HCT116 (cell line): ENCODE data around the gene HOXA2. TPM values are rescaled to one million over a fixed set of nuclear protein-coding genes. Genes with fewer than 3 reads are reported as not detected.

ENCODE experiments used
- ATAC-seq: fragments of 200-7000 bp; cut with Tn5 transposase; 2 replicates; pipeline ENCODE4 v1.9.1; 2020; ENCODE audit warnings: mild to moderate bottlenecking, moderate library complexity
- BruUV-seq: library from RNA; stranded (reverse); fragments of 400-500 nt; replicated peaks from 2 replicates; lab custom pipeline; 2021; lab: Mats Ljungman, UMichigan
- CTCF ChIA-PET: fragments of 300-600 bp; sonication (Branson Sonifier 250); formaldehyde crosslinking; loops from one replicate; lab custom pipeline; 2021; ENCODE audit warnings: antibody characterized with exemption; lab: Charles Lee
- POLR2A ChIA-PET: fragments of 300-600, 350-600 bp; sonication (Branson Sonifier 250); formaldehyde crosslinking; loops from one replicate; lab custom pipeline; 2021; ENCODE audit warnings: antibody characterized with exemption; lab: Charles Lee
- RAD21 ChIA-PET, 2 experiments: fragments of 300-600 bp; sonication (Branson Sonifier 250); formaldehyde crosslinking; loops; one replicate each; lab custom pipeline; 2023; ENCODE audit warnings: low total read pairs in 2 of 2; ENCODE audit not compliant: uncharacterized antibody in 2 of 2, unreplicated experiment in 2 of 2, low non-redundant PET in 1 of 2; lab: Charles Lee
- DNase-seq: peaks from one replicate; pipeline ENCODE4 v3.0.0-alpha.2; 2010; ENCODE audit warnings: low read depth, low spot score
- H2AFZ ChIP-seq: fragments of 200-600 bp; shearing (Covaris generic), sonication (generic); 2 replicates; pipeline ENCODE4 v1.6.1; 2017; ENCODE audit warnings: low read depth, mixed run types, mixed read lengths, antibody characterized with exemption, low read length; ENCODE audit not compliant: poor library complexity, severe bottlenecking
- H3K27ac ChIP-seq: 2 replicates; pipeline ENCODE4 v1.5.1; 2012; ENCODE audit warnings: low read depth, low read length
- H3K27me3 ChIP-seq: fragments of 200-600 bp; sonication (generic); 2 replicates; pipeline ENCODE4 v1.6.1; 2016; ENCODE audit warnings: mixed run types, low read length, mixed read lengths; ENCODE audit not compliant: insufficient read depth
- H3K36me3 ChIP-seq, 2 experiments: fragments of 200-500 bp in 1 of 2; fragments of 200-600 bp in 1 of 2; sonication (Bioruptor generic) in 1 of 2; sonication (generic) in 1 of 2; 2 replicates each; pipeline versions ENCODE4 v1.5.1 to v1.6.1; 2014 to 2016; ENCODE audit warnings: low read length in 2 of 2, inconsistent platforms in 1 of 2, mixed read lengths in 1 of 2, mixed run types in 1 of 2; ENCODE audit not compliant: insufficient read depth in 2 of 2, control insufficient read depth in 1 of 2
- H3K4me1 ChIP-seq, 2 experiments: fragments of 200-600 bp in 1 of 2; sonication (generic) in 1 of 2; 2 replicates each; pipeline versions ENCODE4 v1.5.1 to v1.6.1; 2012 to 2017; ENCODE audit warnings: low read length in 2 of 2, inconsistent platforms in 1 of 2, mild to moderate bottlenecking in 1 of 2, mixed read lengths in 1 of 2, mixed run types in 1 of 2, moderate library complexity in 1 of 2; ENCODE audit not compliant: insufficient read depth in 2 of 2, control insufficient read depth in 1 of 2
- H3K4me2 ChIP-seq: fragments of 200-600 bp; sonication (generic); 2 replicates; pipeline ENCODE4 v1.6.1; 2017; ENCODE audit warnings: mixed run types, low read length, mixed read lengths
- H3K4me3 ChIP-seq, 2 experiments: fragments of 200-600 bp in 1 of 2; sonication (generic) in 1 of 2; replicated peaks in 1 of 2; 2 replicates each; pipeline ENCODE4 v1.5.1; 2011 to 2016; ENCODE audit warnings: low read length in 2 of 2, control low read depth in 1 of 2, low read depth in 1 of 2, mild to moderate bottlenecking in 1 of 2, mixed read lengths in 1 of 2, mixed run types in 1 of 2
- H3K79me2 ChIP-seq: fragments of 200-600 bp; sonication (generic); 2 replicates; pipeline ENCODE4 v1.6.1; 2017; ENCODE audit warnings: mild to moderate bottlenecking, mixed run types, low read length, moderate library complexity, mixed read lengths; ENCODE audit not compliant: insufficient read depth
- H3K9ac ChIP-seq: fragments of 200-600 bp; sonication (generic); 2 replicates; pipeline ENCODE4 v1.6.1; 2016; ENCODE audit warnings: low read length, mixed read lengths
- H3K9me2 ChIP-seq: fragments of 200-600 bp; sonication (generic), shearing (Covaris generic); 2 replicates; pipeline ENCODE4 v1.6.1; 2017; ENCODE audit warnings: mixed run types, mild to moderate bottlenecking, moderate library complexity; ENCODE audit not compliant: insufficient read depth
- H3K9me3 ChIP-seq, 2 experiments: fragments of 200-500 bp in 1 of 2; fragments of 200-600 bp in 1 of 2; sonication (Bioruptor generic) in 1 of 2; sonication (generic) in 1 of 2; 2 replicates each; pipeline ENCODE4 v1.6.1; 2014 to 2017; ENCODE audit warnings: low read length in 2 of 2, mixed read lengths in 2 of 2, inconsistent platforms in 1 of 2, low read depth in 1 of 2, mild to moderate bottlenecking in 1 of 2, mixed run types in 1 of 2, moderate library complexity in 1 of 2; ENCODE audit not compliant: control insufficient read depth in 1 of 2, insufficient read depth in 1 of 2
- H4K20me1 ChIP-seq: fragments of 200-600 bp; sonication (generic), shearing (Covaris generic); 2 replicates; pipeline ENCODE4 v1.6.1; 2017; ENCODE audit warnings: mixed run types, mild to moderate bottlenecking, moderate library complexity; ENCODE audit not compliant: insufficient read depth
- RAD21 ChIP-seq: IDR thresholded peaks from 2 replicates; pipeline ENCODE4 v1.6.1; 2012; ENCODE audit warnings: low read depth, mild to moderate bottlenecking
- SP1 ChIP-seq: IDR thresholded peaks from 2 replicates; pipeline ENCODE4 v1.6.1; 2012; ENCODE audit warnings: low read depth
- SRF ChIP-seq: IDR thresholded peaks from 2 replicates; pipeline ENCODE4 v1.6.1; 2012; ENCODE audit warnings: low read depth
- YY1 ChIP-seq: IDR thresholded peaks from 2 replicates; pipeline ENCODE4 v1.6.1; 2011; ENCODE audit warnings: low read length, low read depth, moderate library complexity, mild to moderate bottlenecking; ENCODE audit not compliant: insufficient replicate concordance; ENCODE audit errors: extremely low read depth
- ZFX ChIP-seq: fragments of 450-650 bp; IDR thresholded peaks from 2 replicates; pipeline ENCODE4 v1.6.1; 2017
- intact Hi-C: fragments of 100-400 bp; cut with micrococcal nuclease; formaldehyde crosslinking; loops from 2 replicates; pipeline ENCODE4 v1.10.0; 2022
- total RNA-seq: library from RNA; stranded (reverse); gene quantifications from one replicate; pipeline ENCODE4 v1.2.1, GENCODE V29; 2021; ENCODE audit not compliant: unreplicated experiment
- TF ChIP-seq, protein P1 (sequence below): IDR thresholded peaks from 2 replicates; pipeline ENCODE4 v1.6.1; 2012; ENCODE audit warnings: low read depth
- TF ChIP-seq, protein P2 (sequence below): IDR thresholded peaks from 2 replicates; pipeline ENCODE4 v1.6.1; 2012

The HOXA2 gene
- total RNA-seq, 1 experiment from 2014 or later: 0.57 TPM

DNA sequence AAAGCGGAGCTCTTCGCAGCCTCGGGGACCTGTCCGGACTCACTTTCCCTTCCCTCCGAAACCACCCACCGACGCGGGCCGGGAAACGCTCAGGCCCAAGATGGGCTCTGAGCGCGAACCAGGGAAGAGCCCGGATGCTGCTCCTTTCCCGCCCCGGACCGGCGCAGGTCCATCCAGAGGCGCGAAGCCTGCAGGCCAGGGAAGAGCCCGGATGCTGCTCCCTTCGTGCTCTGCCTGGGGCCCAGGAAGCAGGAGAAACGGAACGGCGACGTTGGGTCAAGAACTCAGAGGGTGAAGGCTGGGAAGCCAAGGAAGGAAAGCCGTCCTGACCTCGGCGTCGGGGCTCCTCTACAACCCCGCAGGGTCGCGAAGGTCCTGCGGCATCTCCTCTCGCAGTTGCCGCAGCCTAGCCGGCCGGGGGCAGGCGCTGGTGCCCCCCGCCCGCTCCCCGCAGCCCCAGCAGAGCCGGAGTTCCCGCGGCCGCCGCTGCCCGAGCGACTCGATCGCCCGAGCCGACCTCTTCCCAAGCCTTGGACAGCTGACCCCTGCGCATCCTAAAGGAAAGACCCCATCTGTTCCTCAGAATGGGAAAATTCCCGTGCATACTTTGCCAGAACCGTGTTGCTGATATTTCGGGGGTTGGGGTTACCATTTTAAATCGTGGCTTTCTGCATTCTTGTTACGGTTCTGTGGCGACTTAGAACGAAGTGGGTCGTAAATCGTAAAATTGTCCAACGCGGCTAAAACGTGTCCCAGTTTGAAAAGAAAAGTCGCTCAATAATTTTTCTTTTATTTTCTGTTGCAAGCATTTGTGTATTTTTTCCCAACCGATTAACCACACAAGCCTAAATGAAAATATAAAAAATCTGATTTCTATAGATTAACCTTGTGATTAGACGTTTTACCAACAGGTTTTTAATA lies 14.2 kb downstream of the HOXA2 start (continued):
- TF ChIP-seq, protein P1, sequence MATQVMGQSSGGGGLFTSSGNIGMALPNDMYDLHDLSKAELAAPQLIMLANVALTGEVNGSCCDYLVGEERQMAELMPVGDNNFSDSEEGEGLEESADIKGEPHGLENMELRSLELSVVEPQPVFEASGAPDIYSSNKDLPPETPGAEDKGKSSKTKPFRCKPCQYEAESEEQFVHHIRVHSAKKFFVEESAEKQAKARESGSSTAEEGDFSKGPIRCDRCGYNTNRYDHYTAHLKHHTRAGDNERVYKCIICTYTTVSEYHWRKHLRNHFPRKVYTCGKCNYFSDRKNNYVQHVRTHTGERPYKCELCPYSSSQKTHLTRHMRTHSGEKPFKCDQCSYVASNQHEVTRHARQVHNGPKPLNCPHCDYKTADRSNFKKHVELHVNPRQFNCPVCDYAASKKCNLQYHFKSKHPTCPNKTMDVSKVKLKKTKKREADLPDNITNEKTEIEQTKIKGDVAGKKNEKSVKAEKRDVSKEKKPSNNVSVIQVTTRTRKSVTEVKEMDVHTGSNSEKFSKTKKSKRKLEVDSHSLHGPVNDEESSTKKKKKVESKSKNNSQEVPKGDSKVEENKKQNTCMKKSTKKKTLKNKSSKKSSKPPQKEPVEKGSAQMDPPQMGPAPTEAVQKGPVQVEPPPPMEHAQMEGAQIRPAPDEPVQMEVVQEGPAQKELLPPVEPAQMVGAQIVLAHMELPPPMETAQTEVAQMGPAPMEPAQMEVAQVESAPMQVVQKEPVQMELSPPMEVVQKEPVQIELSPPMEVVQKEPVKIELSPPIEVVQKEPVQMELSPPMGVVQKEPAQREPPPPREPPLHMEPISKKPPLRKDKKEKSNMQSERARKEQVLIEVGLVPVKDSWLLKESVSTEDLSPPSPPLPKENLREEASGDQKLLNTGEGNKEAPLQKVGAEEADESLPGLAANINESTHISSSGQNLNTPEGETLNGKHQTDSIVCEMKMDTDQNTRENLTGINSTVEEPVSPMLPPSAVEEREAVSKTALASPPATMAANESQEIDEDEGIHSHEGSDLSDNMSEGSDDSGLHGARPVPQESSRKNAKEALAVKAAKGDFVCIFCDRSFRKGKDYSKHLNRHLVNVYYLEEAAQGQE: no peak
- TF ChIP-seq SP1 (no peak), RAD21 (no peak), YY1 (no peak), ZFX (no peak)
- TF ChIP-seq, protein P2, sequence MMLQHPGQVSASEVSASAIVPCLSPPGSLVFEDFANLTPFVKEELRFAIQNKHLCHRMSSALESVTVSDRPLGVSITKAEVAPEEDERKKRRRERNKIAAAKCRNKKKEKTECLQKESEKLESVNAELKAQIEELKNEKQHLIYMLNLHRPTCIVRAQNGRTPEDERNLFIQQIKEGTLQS: no peak
- TF ChIP-seq, all 23 proteins: peak for 0

DNA sequence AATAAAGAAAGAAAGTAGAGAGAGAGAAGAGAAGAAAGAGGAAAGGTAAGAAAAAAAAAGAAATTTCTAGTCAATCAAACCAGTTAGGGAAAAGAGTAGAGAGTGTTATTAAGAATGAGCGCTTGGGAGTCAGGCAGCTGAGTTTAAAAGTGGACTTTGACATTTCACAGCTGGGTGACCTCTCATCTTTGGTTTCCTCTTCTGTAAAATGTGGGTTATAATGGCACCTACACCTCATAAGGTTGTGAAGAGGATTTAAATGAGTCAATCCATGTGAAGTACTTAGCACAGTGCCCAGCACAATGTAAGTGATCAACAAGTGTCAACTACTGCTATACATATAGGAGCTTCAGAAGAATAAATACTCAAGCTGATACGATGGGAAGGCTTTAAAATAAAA lies 18.8 kb downstream of the HOXA2 start:
- Histone ChIP-seq H3K9me3 (no peaks in the 10 kb centered on the region), H3K27me3 (no peaks in the 10 kb centered on the region), H2AFZ (no peak overlapping the region), H3K4me3 (no peak overlapping the region), H3K4me2 (no peak overlapping the region), H3K36me3 (no peaks in the 10 kb centered on the region), H3K27ac (no peak overlapping the region), H3K9ac (no peak overlapping the region), H3K9me2 (no peaks in the 10 kb centered on the region), H3K79me2 (no peaks in the 10 kb centered on the region), H3K4me1 (peaks cover 0 to 36% of the 10 kb centered on the region in 2 experiments; a peak in 2 of 4 replicates)
- intact Hi-C loops: no loop called here
- no peak for DNase-seq
- CTCF ChIA-PET: no interaction called here
- no peak for ATAC-seq
- POLR2A ChIA-PET: interaction anchor here (1.0 to 1.2 kb wide), 2 partner anchors 11 to 13 kb away, joined by 3 to 5 read pairs; no protein-coding TSS in a partner anchor
- BruUV-seq: no TSS peak
- RAD21 ChIA-PET: no interaction called here
- TF ChIP-seq ZFX: no peak
- no peak for TF ChIP-seq SRF
- TF ChIP-seq, all 23 proteins: peak for 0
- no peaks in the 10 kb centered on the region for H4K20me1 ChIP-seq
